CD4-positive, alpha-beta T cell (primary cell): ENCODE results near the gene RAB34. TPM values are rescaled to one million over a fixed set of nuclear protein-coding genes. Genes with fewer than 3 reads are reported as not detected.

Source experiments
- ATAC-seq: fragments of 200-7000 bp; cut with Tn5 transposase; one replicate; pipeline ENCODE4 v1.10.0; 2022; ENCODE audit warnings: mild to moderate bottlenecking; ENCODE audit not compliant: poor library complexity
- CTCF ChIA-PET: fragments of 350-600 bp; sonication (Branson Sonifier 250); formaldehyde crosslinking; loops from one replicate; lab custom pipeline; 2021; ENCODE audit warnings: antibody characterized with exemption, inconsistent platforms; lab: Charles Lee
- POLR2A ChIA-PET: fragments of 350-600 bp; sonication (Branson Sonifier 250); formaldehyde crosslinking; loops from one replicate; lab custom pipeline; 2021; ENCODE audit warnings: antibody characterized with exemption, inconsistent platforms; lab: Charles Lee
- DNase-seq, 14 experiments: peaks; one replicate each; pipeline ENCODE4 v3.0.0-alpha.2; 2013 to 2020; ENCODE audit warnings: mixed read lengths in 2 of 14
- H3K27ac ChIP-seq, 2 donors: one replicate each; pipeline versions ENCODE4 v1.5.1 to v1.7.0; 2013; ENCODE audit warnings: low read length in 2 of 2, low read depth in 1 of 2, mild to moderate bottlenecking in 1 of 2
- H3K27me3 ChIP-seq, 2 experiments: 1 replicate in 1 of 2; 2 replicates in 1 of 2; pipeline versions ENCODE4 v1.6.1 to v1.7.0; 2013; ENCODE audit warnings: low read length in 2 of 2, control low read depth in 1 of 2, mild to moderate bottlenecking in 1 of 2, moderate library complexity in 1 of 2; ENCODE audit not compliant: insufficient read depth in 2 of 2, control insufficient read depth in 1 of 2
- H3K36me3 ChIP-seq: one replicate; pipeline ENCODE4 v1.6.1; 2013; ENCODE audit warnings: low read length, control low read depth; ENCODE audit not compliant: insufficient read depth
- H3K4me1 ChIP-seq: one replicate; pipeline ENCODE4 v1.6.1; 2013; ENCODE audit warnings: low read length, control low read depth; ENCODE audit not compliant: insufficient read depth
- H3K4me3 ChIP-seq: one replicate; pipeline ENCODE4 v1.5.1; 2013; ENCODE audit warnings: mild to moderate bottlenecking, low read length, moderate library complexity
- H3K9me3 ChIP-seq, 2 experiments: 1 replicate in 1 of 2; 2 replicates in 1 of 2; pipeline versions ENCODE4 v1.6.1 to v1.7.0; 2013; ENCODE audit warnings: low read length in 2 of 2, mild to moderate bottlenecking in 2 of 2, control low read depth in 1 of 2, moderate library complexity in 1 of 2; ENCODE audit not compliant: control insufficient read depth in 1 of 2, insufficient read depth in 1 of 2
- H3K27ac Mint-ChIP-seq: one replicate; pipeline ENCODE4 v1.8.0; 2020; ENCODE audit warnings: mixed read lengths
- H3K27me3 Mint-ChIP-seq: one replicate; pipeline ENCODE4 v1.8.0; 2021; ENCODE audit warnings: mixed read lengths
- H3K36me3 Mint-ChIP-seq: one replicate; pipeline ENCODE4 v1.8.0; 2021; ENCODE audit warnings: low read depth, mixed read lengths
- H3K4me1 Mint-ChIP-seq: one replicate; pipeline ENCODE4 v1.8.0; 2021; ENCODE audit warnings: low read depth, mixed read lengths
- H3K4me3 Mint-ChIP-seq: one replicate; pipeline ENCODE4 v1.8.0; 2020; ENCODE audit warnings: mild to moderate bottlenecking, mixed read lengths
- H3K9me3 Mint-ChIP-seq: one replicate; pipeline ENCODE4 v1.8.0; 2020; ENCODE audit warnings: mixed read lengths
- CTCF ChIP-seq: fragments of 200-600 bp; IDR thresholded peaks from one replicate; pipeline ENCODE4 v1.8.0; 2022; ENCODE audit warnings: antibody characterized with exemption, mild to moderate bottlenecking
- intact Hi-C, 2 experiments: fragments of 100-400 bp; cut with DNase I in 1 of 2; cut with micrococcal nuclease in 1 of 2; formaldehyde crosslinking; loops; one replicate each; pipeline versions ENCODE4 v1.15.1 to v1.9.0; 2023 to 2025; cut with DNase I, micrococcal nuclease
- total RNA-seq, 174 experiments: library from RNA in 2 of 174; stranded (reverse) in 2 of 174; gene quantifications; one replicate each; pipeline ENCODE4 v1.2.3 and lab custom pipeline; 2021 to 2026

RAB34 gene
- total RNA-seq, 2 experiments from 2014 or later = 20.7 to 21.3 TPM

- Mint-ChIP-seq H3K27ac (no peak overlapping the region), H3K36me3 (peaks cover 25% of the 10 kb centered on the region), H3K27me3 (peaks cover 35% of the 10 kb centered on the region), H3K9me3 (no peaks in the 10 kb centered on the region), H3K4me3 (peak overlapping the region; percentile 34), H3K4me1 (peaks cover 43% of the 10 kb centered on the region)
- TF ChIP-seq CTCF = no peak
- Histone ChIP-seq H3K27me3 (peaks cover 17 to 21% of the 10 kb centered on the region in 2 experiments), H3K27ac (no peak overlapping the region), H3K9me3 (peaks cover 0 to 8% of the 10 kb centered on the region in 2 experiments), H3K36me3 (peaks cover 13% of the 10 kb centered on the region), H3K4me1 (peaks cover 53% of the 10 kb centered on the region), H3K4me3 (peak overlapping the region; percentile 36)
- ChIA-PET POLR2A (interaction anchor here (1.0 to 2.2 kb wide), 2 partner anchors 11 to 235 kb away, joined by 3 to 13 read pairs; partner anchors contain the start of genes NEK8 and PHF12), CTCF (interaction anchor here (1.5 to 1.6 kb wide), 2 partner anchors 10 to 33 kb away, joined by 3 to 4 read pairs; no protein-coding TSS in a partner anchor)
- ATAC-seq = no peak
- peak in 3 of 14 experiments; percentile 11 to 53 (median 44) for DNase-seq
- intact Hi-C loops = loop anchor here in 1 of 2 experiments (10.0 kb wide), 1 partner anchor 362 kb away; the partner anchor contains the start of gene POLDIP2
Observed at GRCh38 chr17:28716740-28717577, 709 bp downstream of the RAB34 start.

GRCh38 chr17:28715217-28715616 is 2.5 kb downstream of the RAB34 start:
- H3K4me3 ChIP-seq = no peak overlapping the region
- no peaks in the 10 kb centered on the region for H3K36me3 ChIP-seq
- Mint-ChIP-seq H3K27me3 (peaks cover 35% of the 10 kb centered on the region), H3K36me3 (peaks cover 8% of the 10 kb centered on the region), H3K9me3 (no peaks in the 10 kb centered on the region), H3K4me1 (peaks cover 42% of the 10 kb centered on the region), H3K4me3 (peak overlapping the region; percentile 17), H3K27ac (no peak overlapping the region)
- CTCF ChIA-PET = interaction anchor here (1.3 kb wide), 1 partner anchor 12 kb away, joined by 4 read pairs; no protein-coding TSS in a partner anchor
- no peak for ATAC-seq
- TF ChIP-seq CTCF = no peak
- intact Hi-C loops = loop anchor here in 1 of 2 experiments (10.0 kb wide), 1 partner anchor 360 kb away; the partner anchor contains the start of gene POLDIP2
- peaks cover 0 to 8% of the 10 kb centered on the region in 2 experiments for H3K9me3 ChIP-seq
- DNase-seq = no peak
- no peak overlapping the region for H3K27ac ChIP-seq
- peaks cover 17 to 21% of the 10 kb centered on the region in 2 experiments for H3K27me3 ChIP-seq
- H3K4me1 ChIP-seq = peaks cover 47% of the 10 kb centered on the region
- POLR2A ChIA-PET = interaction anchor here (2.2 kb wide), 1 partner anchor 13 kb away, joined by 13 read pairs; the partner anchor contains the start of gene NEK8

GRCh38 chr17:28714281-28714680 is 3.4 kb downstream of the RAB34 start:
- no peaks in the 10 kb centered on the region for H3K9me3 Mint-ChIP-seq
- H3K9me3 ChIP-seq = peaks cover 0 to 8% of the 10 kb centered on the region in 2 experiments
- peaks cover 32% of the 10 kb centered on the region for H3K27me3 Mint-ChIP-seq
- H3K27me3 ChIP-seq = peaks cover 17 to 21% of the 10 kb centered on the region in 2 experiments
- CTCF ChIA-PET = interaction anchor here (1.3 kb wide), 1 partner anchor 13 kb away, joined by 4 read pairs; no protein-coding TSS in a partner anchor
- H3K4me3 ChIP-seq = no peak overlapping the region
- ATAC-seq = no peak
- POLR2A ChIA-PET = no interaction called here
- H3K27ac ChIP-seq = no peak overlapping the region
- peaks cover 41% of the 10 kb centered on the region for H3K4me1 ChIP-seq
- no peaks in the 10 kb centered on the region for H3K36me3 Mint-ChIP-seq
- H3K4me3 Mint-ChIP-seq = peak overlapping the region; percentile 17
- H3K4me1 Mint-ChIP-seq = peaks cover 33% of the 10 kb centered on the region
- DNase-seq = no peak
- intact Hi-C loops = loop anchor here (5.0 to 10.0 kb wide), 3 partner anchors 52 to 359 kb away; partner anchors contain the start of genes BLTP2 (in 2 of the 2), POLDIP2 (in 1 of the 2), SDF2 (in 1 of the 2) and SUPT6H (in 1 of the 2)
- H3K36me3 ChIP-seq = no peaks in the 10 kb centered on the region
- H3K27ac Mint-ChIP-seq = no peak overlapping the region
- TF ChIP-seq CTCF = no peak
